ENCODE data around the gene MRPL11. TPM values are rescaled to one million over a fixed set of nuclear protein-coding genes. Genes with fewer than 3 reads are reported as not detected.

MRPL11 gene
- total and polyA plus RNA-seq, 4 donors = 18.0 to 45.6 (median 32.3) TPM

DNA sequence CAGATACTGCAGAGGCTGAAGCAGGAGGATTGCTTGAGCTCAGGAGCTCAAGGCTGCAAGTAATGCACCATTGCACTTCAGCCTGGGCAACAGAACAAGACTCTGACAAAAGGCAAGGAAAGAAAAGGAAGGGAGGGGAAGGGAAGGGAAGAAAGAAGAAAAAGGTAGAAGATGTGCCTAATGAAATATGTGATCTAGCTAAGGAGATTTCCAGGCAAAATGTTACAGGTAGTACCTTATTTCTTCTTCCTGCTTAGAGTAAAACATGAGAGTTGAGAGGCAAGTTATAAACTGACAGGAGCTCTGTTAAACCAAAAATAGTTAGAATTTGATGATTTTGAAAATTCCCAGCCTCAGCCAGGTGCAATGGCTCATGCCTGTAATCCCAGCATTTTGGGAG, 23.4 kb upstream of the MRPL11 start:
- H3K36me3 ChIP-seq (ENCODE audit: control insufficient read depth in 4 of 4, insufficient read depth in 3 of 4, low read depth in 1 of 4, low read length in 3 of 4) = no peaks in the 10 kb centered on the region
- no peaks in the 10 kb centered on the region for H3K27me3 ChIP-seq (ENCODE audit: control insufficient read depth in 4 of 4, insufficient read depth in 4 of 4, low read length in 3 of 4)
- H3K9ac ChIP-seq (ENCODE audit: low read depth in 1 of 2, low read length in 2 of 2) = no peak overlapping the region
- H3K4me1 ChIP-seq (ENCODE audit: control insufficient read depth in 4 of 4, insufficient read depth in 4 of 4, low read length in 3 of 4) = peaks cover 0 to 7% (median 2%) of the 10 kb centered on the region in 4 donors
- no peak for DNase-seq (ENCODE audit: low spot score)
- no peaks in the 10 kb centered on the region for H3K9me3 ChIP-seq (ENCODE audit: control insufficient read depth in 4 of 4, low read length in 3 of 4)
- H3K4me3 ChIP-seq (ENCODE audit: low read depth in 1 of 3, low read length in 3 of 3) = no peak overlapping the region
- no peak for TF ChIP-seq YY1 (IDR thresholded peaks at IDR 0.05)
- TF ChIP-seq NR2F2 (IDR thresholded peaks at IDR 0.05) = no peak
- no peak for TF ChIP-seq FOXA2 (IDR thresholded peaks at IDR 0.05)
- no peak for TF ChIP-seq SP1 (IDR thresholded peaks at IDR 0.05)
- TF ChIP-seq, protein P1, sequence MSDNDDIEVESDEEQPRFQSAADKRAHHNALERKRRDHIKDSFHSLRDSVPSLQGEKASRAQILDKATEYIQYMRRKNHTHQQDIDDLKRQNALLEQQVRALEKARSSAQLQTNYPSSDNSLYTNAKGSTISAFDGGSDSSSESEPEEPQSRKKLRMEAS (IDR thresholded peaks at IDR 0.05) = no peak
- TF ChIP-seq RAD21 (IDR thresholded peaks at IDR 0.05) = no peak
- no peak for TF ChIP-seq TAF1 (conservative IDR thresholded peaks at IDR 0.05)
- TF ChIP-seq RXRA (IDR thresholded peaks at IDR 0.05) = no peak
- TF ChIP-seq, protein P2, sequence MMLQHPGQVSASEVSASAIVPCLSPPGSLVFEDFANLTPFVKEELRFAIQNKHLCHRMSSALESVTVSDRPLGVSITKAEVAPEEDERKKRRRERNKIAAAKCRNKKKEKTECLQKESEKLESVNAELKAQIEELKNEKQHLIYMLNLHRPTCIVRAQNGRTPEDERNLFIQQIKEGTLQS (IDR thresholded peaks at IDR 0.05) = no peak
- TF ChIP-seq, protein P3, sequence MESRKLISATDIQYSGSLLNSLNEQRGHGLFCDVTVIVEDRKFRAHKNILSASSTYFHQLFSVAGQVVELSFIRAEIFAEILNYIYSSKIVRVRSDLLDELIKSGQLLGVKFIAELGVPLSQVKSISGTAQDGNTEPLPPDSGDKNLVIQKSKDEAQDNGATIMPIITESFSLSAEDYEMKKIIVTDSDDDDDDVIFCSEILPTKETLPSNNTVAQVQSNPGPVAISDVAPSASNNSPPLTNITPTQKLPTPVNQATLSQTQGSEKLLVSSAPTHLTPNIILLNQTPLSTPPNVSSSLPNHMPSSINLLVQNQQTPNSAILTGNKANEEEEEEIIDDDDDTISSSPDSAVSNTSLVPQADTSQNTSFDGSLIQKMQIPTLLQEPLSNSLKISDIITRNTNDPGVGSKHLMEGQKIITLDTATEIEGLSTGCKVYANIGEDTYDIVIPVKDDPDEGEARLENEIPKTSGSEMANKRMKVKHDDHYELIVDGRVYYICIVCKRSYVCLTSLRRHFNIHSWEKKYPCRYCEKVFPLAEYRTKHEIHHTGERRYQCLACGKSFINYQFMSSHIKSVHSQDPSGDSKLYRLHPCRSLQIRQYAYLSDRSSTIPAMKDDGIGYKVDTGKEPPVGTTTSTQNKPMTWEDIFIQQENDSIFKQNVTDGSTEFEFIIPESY (IDR thresholded peaks at IDR 0.05) = no peak
- no peak for TF ChIP-seq JUND (IDR thresholded peaks at IDR 0.05)
- TF ChIP-seq HNF4G (IDR thresholded peaks at IDR 0.05) = no peak
- H3K27ac ChIP-seq (ENCODE audit: low read depth in 1 of 2, low read length in 2 of 2) = no peak overlapping the region

DNA sequence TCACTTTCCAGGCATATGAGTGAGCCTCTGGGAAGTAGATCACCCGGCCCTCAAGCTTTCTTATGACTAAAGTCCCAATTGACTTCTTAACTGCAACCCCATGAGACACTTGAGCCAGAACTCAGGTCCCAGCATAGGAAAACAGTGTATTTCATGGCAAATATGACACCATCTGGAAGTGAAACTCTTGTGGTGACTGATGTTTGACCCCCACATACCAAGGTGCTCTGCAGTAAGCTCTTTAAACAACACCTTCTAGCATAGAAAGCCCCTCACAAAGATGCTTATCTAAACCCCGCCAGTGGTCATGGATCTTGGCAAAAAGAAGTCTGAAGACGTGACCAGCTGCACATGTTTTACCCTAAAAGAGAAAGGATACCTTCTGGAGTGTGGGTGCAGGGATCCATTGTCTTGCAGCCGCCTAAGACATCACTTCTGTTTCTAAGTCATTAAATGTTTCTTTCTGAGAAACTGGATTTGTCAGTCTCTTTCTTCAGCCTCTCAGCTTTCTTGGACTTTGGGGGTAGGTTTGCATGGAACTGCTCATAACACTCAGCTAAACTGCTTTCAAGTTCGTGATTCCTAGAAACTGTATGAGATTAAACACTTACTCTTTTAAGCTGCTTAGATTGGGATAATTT, 20.6 kb upstream of the MRPL11 start:
- no peak overlapping the region for H3K27ac ChIP-seq (ENCODE audit: low read depth in 1 of 2, low read length in 2 of 2)
- no peak overlapping the region for H3K9ac ChIP-seq (ENCODE audit: low read depth in 1 of 2, low read length in 2 of 2)
- DNase-seq (ENCODE audit: low spot score) = no peak
- no peaks in the 10 kb centered on the region for H3K9me3 ChIP-seq (ENCODE audit: control insufficient read depth in 4 of 4, low read length in 3 of 4)
- no peak for TF ChIP-seq HNF4A (conservative IDR thresholded peaks at IDR 0.05)
- TF ChIP-seq TAF1 (conservative IDR thresholded peaks at IDR 0.05) = no peak
- TF ChIP-seq RAD21 (IDR thresholded peaks at IDR 0.05) = no peak
- no peak for TF ChIP-seq FOXA2 (IDR thresholded peaks at IDR 0.05)
- TF ChIP-seq, protein P2 (IDR thresholded peaks at IDR 0.05) = no peak
- TF ChIP-seq YY1 (IDR thresholded peaks at IDR 0.05) = no peak
- TF ChIP-seq EGR1 (IDR thresholded peaks at IDR 0.05; ENCODE audit: low read depth in 2 of 2) = no peak
- TF ChIP-seq, protein P4, sequence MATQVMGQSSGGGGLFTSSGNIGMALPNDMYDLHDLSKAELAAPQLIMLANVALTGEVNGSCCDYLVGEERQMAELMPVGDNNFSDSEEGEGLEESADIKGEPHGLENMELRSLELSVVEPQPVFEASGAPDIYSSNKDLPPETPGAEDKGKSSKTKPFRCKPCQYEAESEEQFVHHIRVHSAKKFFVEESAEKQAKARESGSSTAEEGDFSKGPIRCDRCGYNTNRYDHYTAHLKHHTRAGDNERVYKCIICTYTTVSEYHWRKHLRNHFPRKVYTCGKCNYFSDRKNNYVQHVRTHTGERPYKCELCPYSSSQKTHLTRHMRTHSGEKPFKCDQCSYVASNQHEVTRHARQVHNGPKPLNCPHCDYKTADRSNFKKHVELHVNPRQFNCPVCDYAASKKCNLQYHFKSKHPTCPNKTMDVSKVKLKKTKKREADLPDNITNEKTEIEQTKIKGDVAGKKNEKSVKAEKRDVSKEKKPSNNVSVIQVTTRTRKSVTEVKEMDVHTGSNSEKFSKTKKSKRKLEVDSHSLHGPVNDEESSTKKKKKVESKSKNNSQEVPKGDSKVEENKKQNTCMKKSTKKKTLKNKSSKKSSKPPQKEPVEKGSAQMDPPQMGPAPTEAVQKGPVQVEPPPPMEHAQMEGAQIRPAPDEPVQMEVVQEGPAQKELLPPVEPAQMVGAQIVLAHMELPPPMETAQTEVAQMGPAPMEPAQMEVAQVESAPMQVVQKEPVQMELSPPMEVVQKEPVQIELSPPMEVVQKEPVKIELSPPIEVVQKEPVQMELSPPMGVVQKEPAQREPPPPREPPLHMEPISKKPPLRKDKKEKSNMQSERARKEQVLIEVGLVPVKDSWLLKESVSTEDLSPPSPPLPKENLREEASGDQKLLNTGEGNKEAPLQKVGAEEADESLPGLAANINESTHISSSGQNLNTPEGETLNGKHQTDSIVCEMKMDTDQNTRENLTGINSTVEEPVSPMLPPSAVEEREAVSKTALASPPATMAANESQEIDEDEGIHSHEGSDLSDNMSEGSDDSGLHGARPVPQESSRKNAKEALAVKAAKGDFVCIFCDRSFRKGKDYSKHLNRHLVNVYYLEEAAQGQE (IDR thresholded peaks at IDR 0.05) = no peak
- TF ChIP-seq HNF4G (IDR thresholded peaks at IDR 0.05) = no peak
- TF ChIP-seq, protein P1 (IDR thresholded peaks at IDR 0.05) = no peak
- no peak for TF ChIP-seq NR2F2 (IDR thresholded peaks at IDR 0.05)
- TF ChIP-seq, protein P3 (IDR thresholded peaks at IDR 0.05) = no peak
- no peak for TF ChIP-seq FOXA1 (IDR thresholded peaks at IDR 0.05)
- no peak for TF ChIP-seq GABPA (IDR thresholded peaks at IDR 0.05 in 1 of 2, conservative IDR thresholded peaks at IDR 0.05 in 1 of 2)
- TF ChIP-seq, protein P5, sequence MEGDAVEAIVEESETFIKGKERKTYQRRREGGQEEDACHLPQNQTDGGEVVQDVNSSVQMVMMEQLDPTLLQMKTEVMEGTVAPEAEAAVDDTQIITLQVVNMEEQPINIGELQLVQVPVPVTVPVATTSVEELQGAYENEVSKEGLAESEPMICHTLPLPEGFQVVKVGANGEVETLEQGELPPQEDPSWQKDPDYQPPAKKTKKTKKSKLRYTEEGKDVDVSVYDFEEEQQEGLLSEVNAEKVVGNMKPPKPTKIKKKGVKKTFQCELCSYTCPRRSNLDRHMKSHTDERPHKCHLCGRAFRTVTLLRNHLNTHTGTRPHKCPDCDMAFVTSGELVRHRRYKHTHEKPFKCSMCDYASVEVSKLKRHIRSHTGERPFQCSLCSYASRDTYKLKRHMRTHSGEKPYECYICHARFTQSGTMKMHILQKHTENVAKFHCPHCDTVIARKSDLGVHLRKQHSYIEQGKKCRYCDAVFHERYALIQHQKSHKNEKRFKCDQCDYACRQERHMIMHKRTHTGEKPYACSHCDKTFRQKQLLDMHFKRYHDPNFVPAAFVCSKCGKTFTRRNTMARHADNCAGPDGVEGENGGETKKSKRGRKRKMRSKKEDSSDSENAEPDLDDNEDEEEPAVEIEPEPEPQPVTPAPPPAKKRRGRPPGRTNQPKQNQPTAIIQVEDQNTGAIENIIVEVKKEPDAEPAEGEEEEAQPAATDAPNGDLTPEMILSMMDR (IDR thresholded peaks at IDR 0.05; ENCODE audit: low read depth, low read length, missing input control) = no peak
- no peak for TF ChIP-seq RXRA (IDR thresholded peaks at IDR 0.05)
- no peak for TF ChIP-seq SP1 (IDR thresholded peaks at IDR 0.05)
- no peak for TF ChIP-seq JUND (IDR thresholded peaks at IDR 0.05)
- H3K36me3 ChIP-seq (ENCODE audit: control insufficient read depth in 4 of 4, insufficient read depth in 3 of 4, low read depth in 1 of 4, low read length in 3 of 4) = no peaks in the 10 kb centered on the region
- H3K27me3 ChIP-seq (ENCODE audit: control insufficient read depth in 4 of 4, insufficient read depth in 4 of 4, low read length in 3 of 4) = peaks cover 0 to 2% (median 0%) of the 10 kb centered on the region in 4 donors
- no peak overlapping the region for H3K4me3 ChIP-seq (ENCODE audit: low read depth in 1 of 3, low read length in 3 of 3)
- WGBS = 71% methylated on average over 5 of the region's 5 CpGs
- no peaks in the 10 kb centered on the region for H3K4me1 ChIP-seq (ENCODE audit: control insufficient read depth in 4 of 4, insufficient read depth in 4 of 4, low read length in 3 of 4)
